Right lobe of liver (tissue), 4 donors: ENCODE data around the gene HES2.

ENCODE experiments used
- CTCF ChIP-seq, 4 donors: fragments of 200-600 bp in 3 of 4; fragments of 450-650 bp in 1 of 4; IDR thresholded peaks; one replicate each; pipeline versions ENCODE4 v1.5.1 to v1.8.0; 2016 to 2022; ENCODE audit warnings: antibody characterized with exemption in 4 of 4, mild to moderate bottlenecking in 2 of 4
- POLR2A ChIP-seq: fragments of 450-650 bp; IDR thresholded peaks from one replicate; pipeline ENCODE4 v1.6.1; 2017; ENCODE audit warnings: antibody characterized with exemption, mild to moderate bottlenecking
- donor health status: DM: no; HTN: no; CAD: no.
- donor health status: DM: no; HTN: no; CAD: no.
- donor health status: DM: no; HTN: yes; CAD: no.

GRCh38 chr1:6464915-6465314 is 45.2 kb upstream of the HES2 start:
- TF ChIP-seq CTCF (IDR thresholded peaks at IDR 0.05) (no peak), POLR2A (no peak)
